GM21737 (cell line): Measurements from ENCODE around the gene SHQ1.
"Not testable (repeated sequence)": the region's sequence is repeated elsewhere in the genome, so short reads cannot be mapped to it uniquely, and the experiment has no call there.

Experiments
- ATAC-seq: cut with Tn5 transposase; IDR thresholded peaks from one replicate; pipeline ENCODE4 v1.9.1; 2021; ENCODE audit warnings: mild to moderate bottlenecking, moderate library complexity; ENCODE audit not compliant: unreplicated experiment

The SHQ1 gene

DNA sequence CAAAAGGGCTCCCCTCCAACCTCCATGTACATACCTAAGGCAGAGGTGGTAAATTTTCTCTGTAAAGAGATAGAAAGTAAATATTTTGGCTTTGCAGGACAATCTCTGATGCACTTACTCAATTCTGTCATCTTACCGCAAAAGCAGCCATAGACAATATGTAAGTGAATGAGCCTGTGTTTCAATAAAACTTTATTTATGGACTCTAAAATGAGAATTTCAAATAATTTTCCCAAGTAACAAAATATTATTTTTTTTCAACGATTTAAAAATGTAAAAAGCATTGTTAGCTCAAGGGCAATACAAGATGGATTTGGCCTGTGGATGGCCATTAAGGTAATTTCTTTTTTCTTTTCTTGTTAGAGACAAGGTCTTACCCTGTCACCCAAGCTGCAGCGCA lies 44.7 kb downstream of the SHQ1 start:
- ATAC-seq, result no peak

DNA sequence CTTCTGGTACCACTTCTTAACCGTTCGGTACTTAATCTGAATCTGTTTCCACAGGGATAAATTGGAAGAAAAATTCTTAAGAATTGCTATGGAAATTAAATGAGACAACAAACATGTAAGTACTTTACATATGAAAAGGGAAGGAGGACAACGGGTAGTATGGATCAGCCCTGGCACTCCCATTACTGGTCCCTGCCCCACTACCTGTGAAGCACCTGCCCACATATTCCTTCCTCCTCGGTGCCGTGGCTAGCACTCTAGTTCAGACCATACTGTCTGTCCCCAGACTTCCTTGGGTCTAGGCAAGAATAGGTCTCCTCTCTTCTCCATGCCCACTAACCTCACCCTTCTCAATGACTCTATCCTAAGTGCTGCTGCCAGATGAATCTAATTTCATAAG lies 46.2 kb downstream of the SHQ1 start:
- ATAC-seq, result no peak

DNA sequence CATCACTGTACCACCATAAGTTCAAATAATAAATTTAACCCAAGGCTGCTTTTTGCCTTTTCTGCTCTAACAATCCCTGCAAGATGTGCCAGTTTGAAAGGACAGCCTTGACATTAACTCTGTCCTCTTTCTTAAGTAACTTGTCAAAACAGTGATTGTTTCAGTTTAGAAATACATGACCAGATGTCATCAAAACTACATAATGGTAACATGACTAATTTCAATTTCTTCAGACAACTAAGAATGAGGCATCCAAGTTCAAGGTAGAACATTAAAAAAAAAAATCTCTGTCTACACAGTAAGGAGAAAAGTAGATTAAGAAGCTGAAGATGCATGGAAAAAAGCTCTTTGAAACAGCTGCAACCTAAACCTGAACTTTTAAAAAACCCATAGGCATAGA lies 47.4 kb downstream of the SHQ1 start:
- ATAC-seq, result no peak

DNA sequence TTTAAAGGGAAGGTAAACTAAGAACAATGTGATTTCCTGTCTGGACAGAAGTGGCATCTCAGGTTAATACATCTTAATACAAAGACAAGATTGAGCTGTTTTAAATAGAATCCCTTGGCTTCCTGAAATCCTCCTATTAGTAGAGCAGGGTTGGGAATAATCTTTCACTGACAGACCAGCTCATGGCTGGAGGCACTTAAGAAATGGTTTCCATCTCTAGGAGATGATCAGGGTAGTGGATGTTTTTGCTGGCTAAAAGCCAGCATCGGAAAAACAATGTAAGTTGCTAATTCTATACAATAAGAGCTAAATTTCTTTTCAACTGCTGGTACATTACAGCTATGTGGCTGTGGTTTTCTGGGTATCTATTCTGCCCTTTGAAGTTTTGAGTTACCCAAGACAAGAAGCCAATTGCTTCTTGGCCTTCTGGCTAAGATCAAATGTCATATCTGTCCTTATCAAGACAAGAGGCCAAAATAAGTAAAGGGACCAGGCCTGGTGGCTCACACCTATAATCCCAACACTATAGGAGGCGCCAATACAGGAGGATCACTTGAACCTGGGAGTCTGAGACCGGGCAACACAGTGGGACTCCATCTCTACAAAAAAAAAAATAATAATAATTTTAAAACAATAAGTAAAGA lies 49.6 kb downstream of the SHQ1 start:
- no peak for ATAC-seq

DNA sequence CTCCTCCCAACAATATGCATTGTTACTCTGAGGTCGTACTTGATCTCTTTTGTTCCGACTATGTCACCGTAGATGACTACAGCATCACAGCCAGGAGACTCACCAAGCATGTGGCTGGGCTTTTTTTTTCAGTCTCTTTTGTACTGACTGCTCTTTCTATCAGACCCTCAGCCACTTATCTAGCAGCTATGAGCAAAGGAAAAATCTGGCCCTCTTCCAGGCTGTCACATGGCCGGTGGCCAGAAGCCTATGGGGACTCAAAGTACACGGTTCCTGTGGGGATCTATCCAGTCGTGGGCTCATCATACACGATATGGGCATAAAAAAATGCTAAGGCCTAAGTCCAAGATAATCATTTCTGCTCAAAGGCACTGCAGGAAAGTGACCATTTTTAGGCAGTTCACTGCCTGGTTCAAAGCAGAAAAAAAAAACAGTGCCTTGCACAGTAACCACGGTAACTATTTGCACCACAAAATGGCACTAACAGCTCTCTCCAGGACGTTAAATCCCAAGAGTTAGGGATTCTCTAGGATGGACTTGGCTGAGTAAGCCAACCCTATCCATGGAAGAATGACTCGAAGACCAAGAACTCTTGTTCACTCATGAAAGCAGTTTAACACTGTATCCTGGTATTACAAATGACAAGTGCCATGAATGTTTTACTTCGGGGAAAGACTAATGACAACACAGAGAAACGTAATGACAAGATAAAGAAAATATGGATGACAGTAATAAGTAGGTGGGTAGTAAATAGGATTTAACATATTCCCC lies 50.3 kb downstream of the SHQ1 start:
- ATAC-seq, result no peak

DNA sequence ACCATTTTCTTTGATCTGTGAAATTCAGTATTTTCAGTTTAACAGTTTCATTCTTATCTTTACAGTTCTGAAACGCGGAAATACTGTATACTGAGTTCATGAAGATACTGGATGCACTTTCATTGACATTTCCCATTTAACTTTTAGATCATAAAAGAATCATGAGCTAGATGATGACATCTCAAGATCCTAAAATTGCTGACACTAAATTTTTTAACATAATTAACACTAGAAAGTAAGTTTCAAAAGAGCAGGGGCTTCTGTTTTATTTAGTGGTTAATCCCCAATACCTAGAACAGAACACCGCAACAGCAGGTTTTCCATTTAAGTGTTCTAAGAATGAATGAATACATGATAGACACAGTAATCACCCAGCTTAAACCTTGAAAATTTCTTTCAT lies 54.2 kb downstream of the SHQ1 start:
- no peak for ATAC-seq

DNA sequence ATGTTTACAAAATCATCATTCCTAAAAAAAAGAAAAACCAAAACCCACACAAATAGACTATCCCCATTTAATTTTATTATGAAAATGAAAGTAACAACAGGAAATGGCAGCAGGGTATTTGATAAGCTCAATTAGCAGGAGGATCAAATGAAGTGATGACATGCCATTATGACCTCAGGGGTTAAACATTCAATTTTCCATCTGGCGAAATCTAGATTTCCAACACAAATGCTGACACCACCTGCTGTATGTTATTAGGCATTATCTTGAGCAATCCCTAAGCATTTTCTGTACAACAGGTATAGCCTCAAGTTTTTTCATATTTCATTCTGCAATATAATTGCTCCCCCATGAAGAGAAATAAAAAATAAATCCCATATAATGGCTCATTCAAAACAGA lies 57.1 kb downstream of the SHQ1 start:
- no peak for ATAC-seq

DNA sequence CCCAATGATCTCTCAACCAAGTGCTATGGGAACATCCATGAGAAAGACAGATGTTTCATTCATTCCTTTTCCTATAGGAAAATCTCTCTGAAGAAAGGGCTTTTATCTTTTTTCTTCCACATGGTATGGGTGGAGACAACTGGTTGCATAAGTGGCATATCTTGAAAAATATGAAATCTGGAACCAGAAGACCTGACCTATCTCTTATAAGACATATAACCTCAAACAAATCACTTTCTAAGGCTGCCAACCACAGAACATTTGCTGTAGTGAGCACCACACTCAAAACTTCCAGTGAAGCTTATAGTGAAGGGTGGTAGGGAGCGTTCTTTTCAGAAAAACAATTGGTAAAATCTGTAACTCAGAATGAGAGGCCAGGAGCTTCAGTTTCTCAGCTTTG lies 58.5 kb downstream of the SHQ1 start:
- no peak for ATAC-seq

DNA sequence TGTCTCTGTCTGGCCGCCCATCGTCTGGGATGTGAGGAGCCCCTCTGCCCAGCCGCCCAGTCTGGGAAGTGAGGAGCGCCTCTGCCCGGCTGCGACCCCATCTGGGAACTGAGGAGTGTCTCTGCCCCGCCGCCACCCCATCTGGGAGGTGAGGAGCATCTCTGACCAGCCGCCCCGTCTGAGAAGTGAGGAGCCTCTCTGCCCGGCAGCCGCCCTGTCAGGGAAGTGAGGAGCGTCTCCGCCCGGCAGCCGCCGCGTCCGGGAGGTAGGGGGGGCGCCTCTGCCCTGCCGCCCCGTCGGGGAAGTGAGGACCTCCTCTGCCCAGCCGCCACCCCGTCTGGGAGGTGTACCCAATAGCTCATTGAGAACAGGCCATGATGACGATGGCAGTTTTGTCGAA lies 60.0 kb downstream of the SHQ1 start:
- ATAC-seq, result not testable (repeated sequence)

DNA sequence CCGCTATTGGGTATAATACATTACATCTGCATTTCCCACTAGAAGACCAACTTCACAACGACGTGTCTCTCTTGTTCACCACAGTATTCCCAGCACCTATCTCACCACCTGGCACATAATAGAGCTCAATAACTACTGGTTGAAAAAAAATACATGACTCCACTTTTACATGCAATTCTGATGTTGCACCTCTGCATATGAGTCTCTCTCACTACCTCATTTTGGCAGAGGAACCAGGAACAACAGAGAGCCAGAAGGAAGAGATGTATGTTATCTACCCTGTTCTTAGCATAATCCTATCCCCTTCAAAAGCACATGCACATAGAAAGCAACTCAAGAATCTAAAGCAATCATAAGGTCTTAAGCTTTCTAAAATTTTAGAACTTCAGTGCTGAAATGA lies 61.6 kb downstream of the SHQ1 start:
- ATAC-seq, result no peak

DNA sequence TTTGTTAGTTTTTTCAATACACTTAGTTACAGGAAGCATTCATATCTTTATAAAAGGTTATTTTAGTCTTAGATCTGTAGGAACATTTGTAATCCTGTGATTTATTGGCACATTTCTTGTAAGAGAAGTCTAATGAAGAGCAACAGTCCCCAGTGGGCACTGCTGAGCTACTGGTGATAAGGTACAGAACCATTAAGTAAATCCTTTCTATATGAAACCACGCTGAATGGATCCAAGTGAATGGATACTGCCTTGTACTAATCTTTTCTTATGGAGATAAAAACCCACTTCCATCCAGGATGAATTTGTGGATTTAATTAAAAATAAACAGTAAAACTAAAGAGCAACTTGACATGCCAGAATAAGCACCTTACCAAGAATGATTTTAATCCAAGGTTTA lies 64.0 kb downstream of the SHQ1 start:
- ATAC-seq, result no peak

DNA sequence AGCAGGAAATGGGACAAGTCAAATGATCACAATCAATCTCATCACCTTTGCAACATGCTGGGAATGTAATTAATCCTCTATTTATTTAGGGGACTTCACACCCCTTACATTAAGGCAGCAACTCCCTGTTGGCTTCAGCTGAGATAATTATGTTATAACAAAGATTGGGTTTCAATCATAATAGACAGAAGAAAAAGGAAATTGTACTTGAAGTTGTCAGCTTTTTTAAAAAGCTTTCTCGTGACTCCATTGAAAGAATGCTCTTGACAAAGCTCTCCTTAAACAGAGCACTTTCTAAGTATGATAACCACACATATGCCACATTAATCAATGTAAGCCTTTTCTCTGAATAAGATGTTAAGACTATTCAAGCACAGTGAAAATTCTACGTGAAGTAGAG lies 65.7 kb downstream of the SHQ1 start:
- no peak for ATAC-seq

DNA sequence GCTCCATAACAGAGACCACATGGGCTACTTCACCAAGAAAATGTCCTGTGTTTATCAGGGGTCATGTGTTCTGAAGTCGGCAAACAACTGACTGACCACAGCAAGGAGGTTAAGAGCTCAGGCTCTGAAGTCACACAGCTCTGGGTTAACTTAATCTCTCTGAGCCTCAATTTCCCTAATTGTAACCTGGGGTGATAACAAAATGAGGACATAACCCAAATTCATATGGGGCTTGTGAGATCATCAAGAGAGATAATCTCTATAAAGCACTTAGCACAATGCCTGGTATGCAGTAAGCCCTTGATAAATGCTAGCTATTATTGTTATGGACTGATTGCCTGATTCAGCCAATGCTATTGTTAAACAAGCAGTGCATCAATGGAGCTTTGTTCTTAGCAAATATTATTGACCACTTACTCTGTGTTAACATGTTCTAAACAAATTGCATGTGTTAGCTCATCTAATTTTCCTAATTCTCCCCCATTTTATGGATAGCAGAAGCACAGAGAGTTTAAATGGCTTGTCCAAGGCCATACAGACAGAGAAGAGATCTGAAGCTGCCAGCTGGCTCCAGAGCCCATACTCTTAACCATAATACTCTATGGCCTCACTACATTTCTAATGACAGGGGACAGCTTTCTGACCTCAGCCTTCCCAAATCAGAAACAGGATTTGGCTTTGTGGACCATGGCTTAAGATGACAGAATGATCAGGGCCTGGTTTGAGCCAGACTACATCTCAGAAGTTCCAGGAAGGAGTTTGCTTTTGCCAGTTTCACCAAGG lies 78.3 kb downstream of the SHQ1 start:
- ATAC-seq, result no peak

DNA sequence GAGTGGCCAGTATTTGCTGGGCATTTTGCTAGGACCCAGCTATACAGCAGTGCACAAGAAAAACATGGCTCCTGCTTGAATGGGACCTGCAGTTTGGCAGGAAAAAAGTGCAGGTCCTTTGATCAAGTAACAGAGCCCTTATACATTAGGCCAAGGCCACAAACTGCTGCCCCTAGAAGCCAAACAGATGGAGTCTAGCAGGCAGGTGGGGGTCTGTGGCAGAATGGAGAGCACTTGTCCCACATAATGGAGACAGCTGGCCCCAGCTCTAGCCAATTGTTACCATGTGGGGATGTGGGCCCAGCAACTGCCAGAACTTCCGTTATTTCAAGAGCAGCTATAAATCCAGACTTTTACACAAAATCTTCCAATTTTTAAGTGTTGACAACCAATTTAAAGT lies 79.3 kb downstream of the SHQ1 start:
- no peak for ATAC-seq

DNA sequence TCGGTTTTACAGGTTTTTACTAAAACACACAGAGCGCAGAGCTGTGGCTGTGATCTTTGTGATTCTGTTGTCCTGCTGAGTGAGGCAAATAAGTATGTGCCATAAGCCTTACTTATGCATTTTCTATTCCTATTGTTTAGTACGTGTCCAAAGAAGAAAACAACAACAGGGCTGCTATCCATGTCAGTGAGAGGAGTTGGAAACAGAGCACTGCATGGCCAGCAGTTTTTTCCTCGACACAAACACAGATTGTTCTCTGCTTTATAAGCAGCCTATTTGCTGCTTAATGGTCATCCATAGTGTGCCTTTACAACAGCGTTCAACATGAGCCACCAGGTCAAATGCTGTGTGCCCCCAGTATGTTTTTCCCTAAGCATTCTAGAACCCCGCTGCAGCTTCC lies 79.8 kb downstream of the SHQ1 start:
- no peak for ATAC-seq

DNA sequence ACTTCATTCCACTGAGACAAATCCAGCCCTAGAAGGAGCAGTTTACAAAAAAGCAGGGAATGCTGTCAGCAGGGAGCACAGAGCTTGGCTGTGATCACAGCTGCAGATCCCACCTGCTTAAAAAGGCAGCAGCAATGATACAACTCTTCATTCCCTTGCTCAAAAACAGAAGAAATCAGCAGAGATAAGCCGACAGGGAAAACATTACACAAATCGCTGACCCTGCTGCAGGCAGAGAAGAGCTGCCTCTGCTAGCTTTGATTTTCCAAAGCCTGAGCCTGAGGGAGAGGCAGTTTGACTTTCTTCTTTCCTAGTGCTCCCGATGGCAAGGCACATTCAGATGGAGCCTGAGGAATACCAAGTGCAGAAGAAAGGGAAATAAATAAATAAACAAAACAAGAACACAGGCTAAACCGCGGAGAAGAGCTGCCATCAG lies 80.2 kb downstream of the SHQ1 start:
- no peak for ATAC-seq

DNA sequence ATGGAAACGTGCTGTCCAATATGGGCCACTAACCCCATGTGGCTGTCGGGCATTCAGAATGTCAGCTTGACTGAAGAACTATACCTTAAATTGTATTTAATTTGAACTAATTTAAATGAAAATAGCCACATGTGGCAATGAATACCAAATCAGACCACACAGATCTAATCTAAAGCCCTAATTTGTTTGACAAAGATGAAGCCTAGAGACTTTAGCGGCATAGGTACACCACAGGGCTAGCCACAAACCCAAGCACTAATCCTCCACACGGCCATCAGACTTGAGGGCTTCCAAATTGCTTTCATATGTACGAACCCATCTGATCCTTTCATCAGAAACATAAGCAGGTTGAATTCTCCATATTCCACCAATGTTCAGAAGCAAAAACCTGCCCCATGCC lies 81.4 kb downstream of the SHQ1 start:
- no peak for ATAC-seq

DNA sequence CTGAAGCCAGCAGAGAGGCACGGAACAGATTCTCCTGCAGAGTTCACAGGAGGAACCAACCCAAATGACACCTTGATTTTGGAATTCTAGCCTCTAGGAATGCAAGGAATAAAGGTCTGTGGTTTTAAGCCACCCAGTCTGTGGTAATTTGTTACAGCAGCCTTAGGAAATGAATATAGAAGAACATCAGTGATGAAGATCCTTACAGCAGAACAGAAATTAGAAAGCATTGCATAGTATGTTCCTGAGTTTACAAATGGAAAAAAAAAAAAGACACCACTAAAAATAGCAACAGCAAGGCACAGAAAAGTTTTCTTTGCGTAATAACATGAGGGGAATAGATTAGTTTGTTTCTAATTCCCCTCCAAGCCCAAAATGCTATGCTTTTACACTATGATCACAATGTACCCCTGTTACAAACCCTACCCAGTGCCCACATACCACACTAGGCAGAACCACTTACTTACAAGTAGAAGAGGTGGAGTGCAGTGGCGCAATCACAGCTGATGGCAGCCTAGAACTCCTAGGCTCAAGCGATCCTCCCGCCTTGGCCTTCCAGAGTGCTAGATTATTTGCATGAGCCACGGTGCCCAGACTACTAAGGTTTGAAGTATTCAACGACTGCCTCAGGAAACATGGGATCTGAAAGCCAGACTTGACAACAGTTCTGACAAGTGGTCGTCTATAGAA lies 84.3 kb downstream of the SHQ1 start:
- no peak for ATAC-seq

DNA sequence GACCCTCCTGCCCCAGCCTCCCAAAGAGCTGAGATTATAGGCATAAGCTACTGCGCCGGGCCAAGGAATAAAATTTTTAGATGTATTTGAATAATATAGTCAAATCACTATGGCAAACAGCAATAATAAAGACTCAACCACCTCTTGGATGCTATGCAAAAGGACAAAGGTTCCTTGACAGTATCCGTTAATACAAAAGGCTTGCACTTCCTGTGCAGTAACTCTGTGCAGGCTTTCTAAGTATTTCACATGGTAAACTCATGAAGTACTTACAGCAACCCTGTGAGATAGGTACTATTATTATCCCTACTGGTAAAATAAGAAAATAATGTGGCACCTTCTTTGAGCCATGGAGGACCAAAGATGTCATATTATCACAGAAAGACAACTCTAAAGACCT lies 86.8 kb downstream of the SHQ1 start:
- ATAC-seq, result no peak

DNA sequence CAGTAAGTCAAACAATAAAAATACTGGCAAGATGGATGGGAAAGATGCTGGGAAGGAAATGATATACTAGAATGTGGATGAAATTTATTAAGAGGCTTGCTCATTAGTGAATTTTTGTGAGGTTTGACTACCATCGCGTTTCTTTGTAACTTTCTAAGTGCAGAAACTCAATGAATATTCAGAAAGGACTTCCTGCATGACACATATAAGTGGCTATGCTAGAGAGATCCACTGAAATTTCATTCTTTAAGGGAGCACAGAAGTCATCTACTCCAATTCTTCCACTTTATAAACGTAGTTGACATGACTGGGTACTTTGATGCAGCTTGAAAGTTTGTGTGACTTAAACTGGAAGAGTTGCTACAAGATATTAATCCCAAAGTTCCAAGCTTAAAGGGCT lies 88.0 kb downstream of the SHQ1 start:
- ATAC-seq, result no peak

DNA sequence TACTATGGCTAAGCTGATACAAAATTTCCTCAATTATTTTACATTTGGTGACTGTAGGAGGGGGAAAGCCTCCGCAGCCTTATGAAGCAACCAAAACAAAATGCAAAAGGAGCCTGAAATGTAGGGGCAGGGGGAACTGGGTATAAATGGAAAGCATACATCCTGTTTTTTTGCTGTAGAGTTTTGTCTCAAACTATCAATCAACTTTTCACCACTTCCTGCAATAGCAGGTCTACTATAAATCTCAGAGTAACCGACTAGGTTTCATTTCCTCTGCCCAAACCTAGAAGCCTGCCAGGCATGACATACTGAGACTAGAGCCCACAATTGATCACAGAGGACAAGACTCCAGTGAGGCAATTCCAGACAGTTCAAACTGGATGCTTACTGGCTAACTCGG lies 91.3 kb downstream of the SHQ1 start:
- peak; percentile 100 for ATAC-seq
